GM12872 (cell line): ENCODE measurements around the gene TSSC4.

Source experiments
- CTCF ChIP-seq: IDR thresholded peaks from 3 replicates; pipeline ENCODE4 v1.5.1; 2011; ENCODE audit warnings: low read depth, mild to moderate bottlenecking, low read length, moderate library complexity; ENCODE audit not compliant: insufficient read depth

Gene TSSC4

GRCh38 chr11:2366733-2367132 lies 33.8 kb upstream of the TSSC4 start:
- no peak for TF ChIP-seq CTCF

GRCh38 chr11:2367266-2368160 lies 33.0 kb upstream of the TSSC4 start:
- TF ChIP-seq CTCF: no peak

DNA sequence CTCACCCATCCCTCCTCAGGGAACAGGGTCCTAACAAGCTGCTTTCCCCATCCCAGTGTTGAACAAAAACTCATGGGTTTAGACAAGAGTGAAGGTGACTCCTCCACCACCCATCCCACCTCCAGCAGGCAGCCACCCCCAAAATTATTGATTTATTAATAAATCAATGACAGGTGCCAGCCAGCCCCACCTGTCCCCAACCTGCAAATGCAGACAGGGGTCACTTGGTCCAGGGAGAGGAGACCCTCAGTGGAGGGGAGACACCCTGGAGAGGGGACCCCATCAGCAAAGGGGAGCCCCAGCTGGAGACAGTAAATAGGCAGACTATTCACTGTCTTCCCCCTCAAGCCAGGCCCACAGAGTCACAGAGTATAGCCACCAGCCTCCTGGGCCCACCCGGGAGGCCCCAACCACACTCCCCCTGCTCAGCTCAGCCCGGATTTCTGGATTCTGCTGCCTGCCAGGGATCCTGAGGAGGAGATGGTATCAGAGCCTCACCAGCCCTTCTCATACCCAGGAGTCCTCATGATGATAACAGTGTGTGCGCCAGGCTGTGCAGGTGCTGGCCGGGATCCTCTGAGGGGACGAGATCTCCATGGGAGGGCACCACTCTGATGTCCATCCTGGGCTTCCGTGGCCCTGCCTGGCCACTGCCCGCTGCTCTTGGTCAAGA lies 32.2 kb upstream of the TSSC4 start:
- TF ChIP-seq CTCF: no peak

DNA sequence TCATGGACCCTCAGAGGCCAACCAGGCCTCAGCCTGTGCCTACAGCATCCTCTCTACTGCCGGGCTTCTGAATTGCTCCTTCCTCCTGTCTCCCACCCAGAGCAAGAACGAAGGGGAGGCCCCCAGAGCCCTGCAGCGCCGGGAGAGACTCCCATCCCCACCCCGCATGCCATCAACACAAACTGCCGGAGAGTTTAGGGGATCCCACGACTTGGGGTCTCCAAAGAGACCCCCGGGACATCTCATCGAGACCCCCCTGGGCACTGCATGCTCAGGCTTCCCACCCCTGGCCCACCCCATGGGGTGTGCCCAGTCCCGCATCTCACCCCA lies 31.7 kb upstream of the TSSC4 start:
- TF ChIP-seq CTCF: no peak

DNA sequence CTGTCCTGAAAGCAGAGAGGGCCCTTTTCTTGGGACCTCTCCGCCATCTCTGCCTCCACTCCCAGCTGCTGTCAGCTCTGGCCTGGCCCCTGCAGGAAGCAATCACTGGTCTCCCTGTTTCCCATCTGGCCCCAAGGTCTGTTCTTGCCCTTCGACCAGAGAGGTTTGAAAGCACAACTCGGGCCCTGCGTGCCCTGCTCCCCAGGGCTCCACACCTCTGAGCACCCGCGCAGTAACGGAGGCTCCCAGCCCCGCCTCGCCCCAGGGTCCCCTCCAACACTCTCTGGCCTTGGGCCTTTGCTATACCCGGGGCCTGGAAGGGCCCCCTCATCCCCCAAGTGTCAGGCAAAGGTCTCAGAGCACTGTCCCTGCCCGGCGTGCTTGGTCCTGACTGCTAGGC lies 31.2 kb upstream of the TSSC4 start:
- TF ChIP-seq CTCF: no peak

DNA sequence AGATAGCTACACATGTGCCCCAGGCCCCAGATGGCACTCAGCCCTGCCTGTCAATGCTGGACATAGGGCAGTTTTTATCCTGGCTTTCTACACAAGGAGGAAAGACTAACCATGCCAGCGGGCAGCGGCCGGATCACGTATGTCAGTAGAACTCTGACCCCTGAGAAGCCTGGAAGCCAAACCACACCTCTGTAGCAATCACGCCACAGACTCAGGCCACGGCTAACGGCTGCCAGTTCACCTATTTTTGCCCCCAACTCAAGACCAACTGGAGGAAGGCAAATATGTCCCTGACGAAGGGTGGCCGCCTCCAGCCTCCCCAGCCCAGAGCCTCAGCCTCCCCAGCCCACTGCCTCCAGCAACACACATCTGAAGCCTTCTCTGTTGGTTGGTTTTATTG lies 30.7 kb upstream of the TSSC4 start:
- TF ChIP-seq CTCF: no peak

GRCh38 chr11:2374456-2375201 lies 25.9 kb upstream of the TSSC4 start:
- TF ChIP-seq CTCF: no peak
